ENCODE results near the gene UNC50.

DNA sequence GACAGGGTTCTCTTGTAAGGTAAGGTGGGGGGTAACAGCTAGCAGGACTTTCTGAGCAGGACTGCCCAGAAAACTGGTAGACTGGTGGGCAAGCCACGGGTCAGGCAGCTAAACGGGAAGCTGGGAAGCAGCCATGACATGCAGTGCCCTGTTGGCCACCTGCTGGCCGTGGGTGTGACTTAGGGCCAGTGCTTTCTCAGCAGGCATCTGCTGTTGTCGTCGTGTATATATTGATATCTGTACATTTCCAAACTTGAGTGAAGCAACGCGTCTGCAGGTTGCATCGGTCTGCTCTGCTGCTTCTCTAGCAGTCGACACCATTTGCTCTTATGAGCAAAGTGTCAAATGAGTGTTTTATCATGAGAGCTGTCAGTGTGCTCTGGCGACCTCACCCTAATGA is 31.1 kb upstream of the UNC50 start:
- TF ChIP-seq, protein P1, sequence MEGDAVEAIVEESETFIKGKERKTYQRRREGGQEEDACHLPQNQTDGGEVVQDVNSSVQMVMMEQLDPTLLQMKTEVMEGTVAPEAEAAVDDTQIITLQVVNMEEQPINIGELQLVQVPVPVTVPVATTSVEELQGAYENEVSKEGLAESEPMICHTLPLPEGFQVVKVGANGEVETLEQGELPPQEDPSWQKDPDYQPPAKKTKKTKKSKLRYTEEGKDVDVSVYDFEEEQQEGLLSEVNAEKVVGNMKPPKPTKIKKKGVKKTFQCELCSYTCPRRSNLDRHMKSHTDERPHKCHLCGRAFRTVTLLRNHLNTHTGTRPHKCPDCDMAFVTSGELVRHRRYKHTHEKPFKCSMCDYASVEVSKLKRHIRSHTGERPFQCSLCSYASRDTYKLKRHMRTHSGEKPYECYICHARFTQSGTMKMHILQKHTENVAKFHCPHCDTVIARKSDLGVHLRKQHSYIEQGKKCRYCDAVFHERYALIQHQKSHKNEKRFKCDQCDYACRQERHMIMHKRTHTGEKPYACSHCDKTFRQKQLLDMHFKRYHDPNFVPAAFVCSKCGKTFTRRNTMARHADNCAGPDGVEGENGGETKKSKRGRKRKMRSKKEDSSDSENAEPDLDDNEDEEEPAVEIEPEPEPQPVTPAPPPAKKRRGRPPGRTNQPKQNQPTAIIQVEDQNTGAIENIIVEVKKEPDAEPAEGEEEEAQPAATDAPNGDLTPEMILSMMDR (conservative IDR thresholded peaks at IDR 0.05 in 1 of 2, IDR thresholded peaks at IDR 0.05 in 1 of 2; ENCODE audit: low read depth in 1 of 2, low read length in 2 of 2): peak in 1 of 2 donors; percentile 20
- no peak for TF ChIP-seq EZH2 (IDR thresholded peaks at IDR 0.05; ENCODE audit: low read length, missing control alignments)
